Mucosa of stomach (tissue), 1 donor: Measurements from ENCODE around the gene PSMD1.
A peak's percentile ranks its signal among the peaks of the same experiment; 100 is the strongest.
"Not testable (repeated sequence)": the region's sequence is repeated elsewhere in the genome, so short reads cannot be mapped to it uniquely, and the experiment has no call there.

Source experiments
- H3K27me3 ChIP-seq: one replicate; pipeline ENCODE4 v1.7.0; 2013; ENCODE audit warnings: mild to moderate bottlenecking, low read length; ENCODE audit not compliant: control insufficient read depth, insufficient read depth
- H3K36me3 ChIP-seq: one replicate; pipeline ENCODE4 v1.7.0; 2013; ENCODE audit warnings: low read length; ENCODE audit not compliant: control insufficient read depth, insufficient read depth
- H3K4me1 ChIP-seq: one replicate; pipeline ENCODE4 v1.7.0; 2013; ENCODE audit warnings: mild to moderate bottlenecking, low read length; ENCODE audit not compliant: control insufficient read depth, insufficient read depth
- H3K4me3 ChIP-seq: one replicate; pipeline ENCODE4 v1.7.0; 2013; ENCODE audit warnings: low read length
- H3K9ac ChIP-seq: one replicate; pipeline ENCODE4 v1.7.0; 2013; ENCODE audit warnings: mild to moderate bottlenecking, low read length, moderate library complexity
- H3K9me3 ChIP-seq: one replicate; pipeline ENCODE4 v1.7.0; 2013; ENCODE audit warnings: mild to moderate bottlenecking, low read length, moderate library complexity; ENCODE audit not compliant: control insufficient read depth
- donor health status: Pancreatic carcinoma.

Gene PSMD1

GRCh38 chr2:231017231-231017598, 39.5 kb upstream of the PSMD1 start:
- no peaks in the 10 kb centered on the region for H3K9me3 ChIP-seq
- H3K27me3 ChIP-seq: no peaks in the 10 kb centered on the region
- no peaks in the 10 kb centered on the region for H3K4me1 ChIP-seq
- H3K4me3 ChIP-seq: no peak overlapping the region
- H3K9ac ChIP-seq: no peak overlapping the region
- H3K36me3 ChIP-seq: no peaks in the 10 kb centered on the region

- Histone ChIP-seq H3K4me3 (no peak overlapping the region), H3K9ac (no peak overlapping the region), H3K27me3 (no peaks in the 10 kb centered on the region), H3K4me1 (no peaks in the 10 kb centered on the region), H3K36me3 (no peaks in the 10 kb centered on the region), H3K9me3 (no peaks in the 10 kb centered on the region)
Measured at GRCh38 chr2:231018184-231018583, 38.5 kb upstream of the PSMD1 start.

GRCh38 chr2:231025059-231025458, 31.6 kb upstream of the PSMD1 start:
- not testable (repeated sequence) for H3K9me3 ChIP-seq, H3K27me3 ChIP-seq, H3K36me3 ChIP-seq, H3K9ac ChIP-seq, H3K4me1 ChIP-seq, H3K4me3 ChIP-seq

- no peaks in the 10 kb centered on the region for H3K36me3 ChIP-seq
- H3K4me1 ChIP-seq: peaks cover 6% of the 10 kb centered on the region
- no peaks in the 10 kb centered on the region for H3K9me3 ChIP-seq
- no peaks in the 10 kb centered on the region for H3K27me3 ChIP-seq
- no peak overlapping the region for H3K9ac ChIP-seq
- H3K4me3 ChIP-seq: no peak overlapping the region
Measured at GRCh38 chr2:231028889-231029288, 27.8 kb upstream of the PSMD1 start.

- no peaks in the 10 kb centered on the region for H3K36me3 ChIP-seq
- H3K9ac ChIP-seq: no peak overlapping the region
- H3K9me3 ChIP-seq: no peaks in the 10 kb centered on the region
- H3K27me3 ChIP-seq: no peaks in the 10 kb centered on the region
- H3K4me3 ChIP-seq: no peak overlapping the region
- peaks cover 12% of the 10 kb centered on the region for H3K4me1 ChIP-seq
Measured at GRCh38 chr2:231029563-231029962, 27.1 kb upstream of the PSMD1 start.

GRCh38 chr2:231030725-231031124, 25.9 kb upstream of the PSMD1 start:
- Histone ChIP-seq H3K27me3 (no peaks in the 10 kb centered on the region), H3K9me3 (no peaks in the 10 kb centered on the region), H3K4me3 (no peak overlapping the region), H3K4me1 (peaks cover 13% of the 10 kb centered on the region), H3K9ac (no peak overlapping the region), H3K36me3 (no peaks in the 10 kb centered on the region)

- H3K4me3 ChIP-seq: no peak overlapping the region
- H3K36me3 ChIP-seq: no peaks in the 10 kb centered on the region
- no peak overlapping the region for H3K9ac ChIP-seq
- H3K27me3 ChIP-seq: no peaks in the 10 kb centered on the region
- H3K9me3 ChIP-seq: no peaks in the 10 kb centered on the region
- H3K4me1 ChIP-seq: peaks cover 13% of the 10 kb centered on the region
Measured at GRCh38 chr2:231032575-231033140, 24.0 kb upstream of the PSMD1 start.

- no peak overlapping the region for H3K4me3 ChIP-seq
- H3K36me3 ChIP-seq: no peaks in the 10 kb centered on the region
- H3K9ac ChIP-seq: no peak overlapping the region
- peaks cover 13% of the 10 kb centered on the region for H3K4me1 ChIP-seq
- peaks cover under 1% of the 10 kb centered on the region for H3K27me3 ChIP-seq
- H3K9me3 ChIP-seq: no peaks in the 10 kb centered on the region
Measured at GRCh38 chr2:231033147-231034132, 23.2 kb upstream of the PSMD1 start.

GRCh38 chr2:231034291-231034882, 22.3 kb upstream of the PSMD1 start:
- Histone ChIP-seq H3K4me1 (peaks cover 15% of the 10 kb centered on the region), H3K9ac (no peak overlapping the region), H3K36me3 (no peaks in the 10 kb centered on the region), H3K4me3 (no peak overlapping the region), H3K27me3 (peaks cover 5% of the 10 kb centered on the region), H3K9me3 (no peaks in the 10 kb centered on the region)

- Histone ChIP-seq H3K9ac (no peak overlapping the region), H3K4me1 (peaks cover 26% of the 10 kb centered on the region), H3K4me3 (no peak overlapping the region), H3K9me3 (no peaks in the 10 kb centered on the region), H3K36me3 (no peaks in the 10 kb centered on the region), H3K27me3 (peaks cover 5% of the 10 kb centered on the region)
Measured at GRCh38 chr2:231036131-231036530, 20.5 kb upstream of the PSMD1 start.

- Histone ChIP-seq H3K4me1 (peaks cover 26% of the 10 kb centered on the region), H3K9me3 (no peaks in the 10 kb centered on the region), H3K4me3 (no peak overlapping the region), H3K9ac (no peak overlapping the region), H3K27me3 (peaks cover 5% of the 10 kb centered on the region), H3K36me3 (no peaks in the 10 kb centered on the region)
Measured at GRCh38 chr2:231036578-231037106, 20.0 kb upstream of the PSMD1 start.

- H3K4me1 ChIP-seq: peaks cover 26% of the 10 kb centered on the region
- H3K9me3 ChIP-seq: no peaks in the 10 kb centered on the region
- no peaks in the 10 kb centered on the region for H3K36me3 ChIP-seq
- peak within 1 kb of the TSS; percentile 53 for H3K9ac ChIP-seq
- H3K27me3 ChIP-seq: peaks cover 5% of the 10 kb centered on the region
- peak within 1 kb of the TSS; percentile 49 for H3K4me3 ChIP-seq
Measured at GRCh38 chr2:231037202-231037730, 19.4 kb upstream of the PSMD1 start, which contains the start of gene C2orf72. TSS of gene C2orf72 (plus strand) at chr2:231037523. CDS start at chr2:231037566, 43 bp downstream.
